ENCODE data around the gene HSD3B7. TPM values are rescaled to one million over a fixed set of nuclear protein-coding genes. Genes with fewer than 3 reads are reported as not detected.

HSD3B7 gene
- total and polyA plus RNA-seq, 12 donors = 3.3 to 13.3 (median 5.7) TPM

GRCh38 chr16:30998852-30999761 is 14.1 kb downstream of the HSD3B7 start:
- 61 to 66% methylated on average over 6 of the region's 6 CpGs for WGBS, 2 donors
- no peak for TF ChIP-seq CTCF (IDR thresholded peaks at IDR 0.05)
- peaks cover 4 to 35% (median 16%) of the 10 kb centered on the region in 9 donors for H3K4me1 ChIP-seq
- no peak overlapping the region for H3K4me3 ChIP-seq
- intact Hi-C loops (cut with DNase I) = loop anchor here in 3 of 10 donors (5.0 to 10.0 kb wide), 3 partner anchors 73 to 443 kb away; partner anchors contain the start of genes ZNF646 (in 1 of the 3), ZNF668 (in 1 of the 3) and ZNF843 (in 1 of the 3)
- no peak for DNase-seq
- no peaks in the 10 kb centered on the region for H3K36me3 ChIP-seq
- no peaks in the 10 kb centered on the region for H3K9me3 ChIP-seq
- ATAC-seq = no peak
- no peaks in the 10 kb centered on the region for H3K27me3 ChIP-seq
- peak overlapping the region in 4 of 10 donors; percentile 5 to 77 (median 54) for H3K27ac ChIP-seq

GRCh38 chr16:31000671-31001382 is 15.8 kb downstream of the HSD3B7 start:
- ATAC-seq = no peak
- no peak overlapping the region for H3K4me3 ChIP-seq
- no peaks in the 10 kb centered on the region for H3K27me3 ChIP-seq
- 88 to 89% methylated on average over 19 of the region's 19 CpGs for WGBS, 2 donors
- intact Hi-C loops (cut with DNase I) = no loop called here
- no peak overlapping the region for H3K27ac ChIP-seq
- no peaks in the 10 kb centered on the region for H3K36me3 ChIP-seq
- no peak for DNase-seq
- H3K9me3 ChIP-seq = no peaks in the 10 kb centered on the region
- TF ChIP-seq CTCF (IDR thresholded peaks at IDR 0.05) = no peak
- peaks cover 4 to 35% (median 16%) of the 10 kb centered on the region in 9 donors for H3K4me1 ChIP-seq

- DNase-seq = no peak
- intact Hi-C loops (cut with DNase I) = no loop called here
- 32 to 48% methylated on average over 14 to 16 of the region's 16 CpGs for WGBS, 2 donors
- Histone ChIP-seq H3K4me1 (peaks cover 0 to 27% (median 13%) of the 10 kb centered on the region in 9 donors), H3K27ac (no peak overlapping the region), H3K36me3 (no peaks in the 10 kb centered on the region), H3K27me3 (peaks cover 0 to 6% (median 4%) of the 10 kb centered on the region in 7 donors), H3K9me3 (no peaks in the 10 kb centered on the region), H3K4me3 (no peak overlapping the region)
- ATAC-seq = peak in 1 of 8 donors; percentile 19
- no peak for TF ChIP-seq CTCF (IDR thresholded peaks at IDR 0.05)
Observed at GRCh38 chr16:31001507-31002249, 16.7 kb downstream of the HSD3B7 start.

GRCh38 chr16:31002250-31002700 is 17.3 kb downstream of the HSD3B7 start:
- Histone ChIP-seq H3K27ac (peak overlapping the region in 3 of 10 donors; percentile 28 to 51 (median 30)), H3K4me1 (peaks cover 0 to 25% (median 8%) of the 10 kb centered on the region in 9 donors), H3K36me3 (no peaks in the 10 kb centered on the region), H3K4me3 (no peak overlapping the region), H3K27me3 (peaks cover 0 to 11% (median 8%) of the 10 kb centered on the region in 7 donors), H3K9me3 (no peaks in the 10 kb centered on the region)
- no peak for ATAC-seq
- 72% methylated on average over 10 of the region's 10 CpGs for WGBS, 2 donors
- no peak for TF ChIP-seq CTCF (IDR thresholded peaks at IDR 0.05)
- no peak for DNase-seq
- intact Hi-C loops (cut with DNase I) = no loop called here

Measured in heart right ventricle (tissue), 16 donors.